GM12878 (cell line): ENCODE results near the gene CA10. TPM values are rescaled to one million over a fixed set of nuclear protein-coding genes. Genes with fewer than 3 reads are reported as not detected.

ENCODE experiments used
- ATAC-seq: fragments of 200-7000 bp; cut with Tn5 transposase; 3 replicates; pipeline ENCODE4 v1.9.1; 2020; ENCODE audit warnings: mild to moderate bottlenecking, moderate library complexity
- BruUV-seq: library from RNA; stranded (reverse); fragments of 400-500 nt; replicated peaks from 2 replicates; lab custom pipeline; 2021; lab: Mats Ljungman, UMichigan
- CTCF ChIA-PET: fragments of 300-600 bp; sonication (Branson Sonifier 250); formaldehyde crosslinking; extraction: SDS; loops from one replicate; lab custom pipeline; 2021; ENCODE audit warnings: inconsistent platforms; lab: Yijun Ruan, JAX
- POLR2A ChIA-PET: fragments of 350-600 bp; formaldehyde crosslinking; extraction: SDS; loops from one replicate; lab custom pipeline; 2021; ENCODE audit warnings: inconsistent platforms; lab: Charles Lee
- RAD21 ChIA-PET: fragments of 300-600 bp; sonication (Branson Sonifier 250); formaldehyde crosslinking; loops from one replicate; lab custom pipeline; 2023; ENCODE audit warnings: antibody characterized with exemption; ENCODE audit not compliant: unreplicated experiment; lab: Charles Lee
- SMC1A ChIA-PET: fragments of 300-600 bp; sonication (Branson Sonifier 250); formaldehyde crosslinking; loops from one replicate; lab custom pipeline; 2023; ENCODE audit not compliant: unreplicated experiment, uncharacterized antibody; lab: Charles Lee
- DNase-seq: peaks from one replicate; pipeline ENCODE4 v3.0.0-alpha.2; 2011; ENCODE audit warnings: low read depth, low spot score
- FAIRE-seq: peaks from 3 replicates; lab custom pipeline; 2011; peaks lifted over from hg19 to GRCh38; lab: Jason Lieb, UNC
- H2AFZ ChIP-seq: 2 replicates; pipeline ENCODE4 v1.6.0; 2011; ENCODE audit warnings: low read depth, low read length, control low read depth; ENCODE audit not compliant: control insufficient read depth
- H3K27ac ChIP-seq: 2 replicates; pipeline ENCODE4 v1.5.1; 2011; ENCODE audit warnings: control low read depth; ENCODE audit not compliant: control insufficient read depth, insufficient read depth
- H3K27me3 ChIP-seq, 2 experiments: replicated peaks in 1 of 2; 2 replicates each; pipeline versions ENCODE4 v1.6.0 to v1.6.1; 2011; ENCODE audit warnings: low read length in 1 of 2; ENCODE audit not compliant: control insufficient read depth in 2 of 2, insufficient read depth in 2 of 2
- H3K36me3 ChIP-seq, 2 experiments: 2 replicates each; pipeline ENCODE4 v1.5.1; 2011; ENCODE audit warnings: low read length in 1 of 2; ENCODE audit not compliant: control insufficient read depth in 2 of 2, insufficient read depth in 2 of 2
- H3K4me1 ChIP-seq: 2 replicates; pipeline ENCODE4 v1.6.1; 2011; ENCODE audit warnings: mild to moderate bottlenecking, low read length, moderate library complexity, mixed read lengths; ENCODE audit not compliant: control insufficient read depth, insufficient read depth
- H3K4me2 ChIP-seq: 2 replicates; pipeline ENCODE4 v1.6.0; 2011; ENCODE audit warnings: control low read depth; ENCODE audit not compliant: control insufficient read depth, insufficient read depth
- H3K4me3 ChIP-seq: fragments of 200-600 bp; sonication (generic); 2 replicates; pipeline ENCODE4 v1.5.1; 2016
- H3K79me2 ChIP-seq: 2 replicates; pipeline ENCODE4 v1.6.0; 2011; ENCODE audit warnings: low read length; ENCODE audit not compliant: control insufficient read depth, insufficient read depth
- H3K9ac ChIP-seq: 2 replicates; pipeline ENCODE4 v1.8.0; 2011; ENCODE audit warnings: low read length, control low read depth, mixed read lengths; ENCODE audit not compliant: control insufficient read depth, insufficient read depth
- H3K9me3 ChIP-seq: replicated peaks from 3 replicates; pipeline ENCODE4 v1.5.1; 2011; ENCODE audit warnings: mild to moderate bottlenecking, low read length; ENCODE audit not compliant: control insufficient read depth, insufficient read depth
- H4K20me1 ChIP-seq: 2 replicates; pipeline ENCODE4 v1.6.0; 2011; ENCODE audit not compliant: control insufficient read depth, insufficient read depth
- CBX5 ChIP-seq: sonication (generic); IDR thresholded peaks from 2 replicates; pipeline ENCODE4 v1.6.1; 2016; ENCODE audit warnings: low read depth, moderate library complexity, mild to moderate bottlenecking, inconsistent platforms
- FOS ChIP-seq: IDR thresholded peaks from 3 replicates; pipeline ENCODE4 v1.6.1; 2011; ENCODE audit warnings: borderline replicate concordance; ENCODE audit not compliant: insufficient read length; ENCODE audit errors: extremely low read depth
- GABPA ChIP-seq: IDR thresholded peaks from 2 replicates; pipeline ENCODE4 v1.6.1; 2014; ENCODE audit warnings: antibody characterized with exemption, low read depth, mild to moderate bottlenecking, inconsistent platforms
- GATAD2B ChIP-seq: fragments of 450-650 bp; conservative IDR thresholded peaks from 2 replicates; pipeline ENCODE4 v1.6.1; 2017; ENCODE audit warnings: low read depth, mild to moderate bottlenecking, moderate library complexity
- HCFC1 ChIP-seq: fragments of 150-350 bp; IDR thresholded peaks from 2 replicates; pipeline ENCODE4 v1.6.1; 2014; ENCODE audit warnings: low read length
- HSF1 ChIP-seq: fragments of 150-350 bp; IDR thresholded peaks from 2 replicates; pipeline ENCODE4 v1.6.1; 2014; ENCODE audit warnings: mild to moderate bottlenecking, low read depth, low read length
- MEF2B ChIP-seq: fragments of 450-650 bp; IDR thresholded peaks from 2 replicates; pipeline ENCODE4 v1.6.1; 2018; ENCODE audit warnings: mild to moderate bottlenecking, moderate library complexity; ENCODE audit not compliant: partially characterized antibody, poor library complexity, severe bottlenecking
- SMAD1 ChIP-seq: fragments of 450-650 bp; IDR thresholded peaks from 2 replicates; pipeline ENCODE4 v1.6.1; 2018; ENCODE audit warnings: mild to moderate bottlenecking, low read depth; ENCODE audit not compliant: partially characterized antibody
- TCF12 ChIP-seq: IDR thresholded peaks from 2 replicates; pipeline ENCODE4 v1.6.1; 2011; ENCODE audit warnings: low read depth, mild to moderate bottlenecking, low read length
- ZNF207 ChIP-seq: fragments of 450-650 bp; IDR thresholded peaks from 2 replicates; pipeline ENCODE4 v1.6.1; 2014; ENCODE audit warnings: antibody characterized with exemption, mild to moderate bottlenecking, borderline replicate concordance
- WGBS: methylation state at CpG from one replicate; pipeline ENCODE4 v1.1.6; 2016; ENCODE audit warnings: low lambda C conversion rate; ENCODE audit not compliant: insufficient replicate concordance, insufficient coverage; ENCODE audit errors: missing lambda C conversion rate; 5-methylcytosine and 5-hydroxymethylcytosine counted together
- in situ Hi-C: fragments of 300-500 bp; cut with MboI; formaldehyde crosslinking; loops from 9 replicates; pipeline ENCODE4 v1.14.3; 2018; ENCODE audit warnings: mixed read lengths
- intact Hi-C: fragments of 100-400 bp; cut with micrococcal nuclease; formaldehyde crosslinking; loops from one replicate; pipeline ENCODE4 v1.14.2; 2022; ENCODE audit not compliant: unreplicated experiment
- polyA plus RNA-seq, 11 experiments: library from polyadenylated mRNA; depleted of rRNA in 4 of 11; unstranded in 6 of 11; stranded (reverse) in 5 of 11; fragments of >200 nt; fragmentation: Nextera tagmentation in 4 of 11; fragmentation: Illumina TruSeq in 1 of 11; extraction: Ambion mirVana in 4 of 11; extraction: Trizol in 1 of 11; gene quantifications; 1 replicate in 1 of 11; 2 replicates in 10 of 11; pipeline versions ENCODE4 v1.2.1 to v1.2.3, GENCODE V29; 2011 to 2016; ENCODE audit warnings: inconsistent platforms in 2 of 11, missing spikeins in 2 of 11, low read depth in 1 of 11
- total RNA-seq, 4 experiments: library from RNA; depleted of rRNA in 3 of 4; stranded (reverse); fragments of >200 nt in 3 of 4; fragmentation: Illumina TruSeq in 1 of 4; extraction: Trizol in 1 of 4; gene quantifications; 2 replicates each; pipeline versions ENCODE4 v1.2.1 to v1.2.3, GENCODE V29; 2013 to 2021
- TF ChIP-seq, protein P1 (sequence below): fragments of 450-650 bp; IDR thresholded peaks from 2 replicates; pipeline ENCODE4 v1.6.1; 2016; ENCODE audit warnings: mild to moderate bottlenecking

CA10 gene
- total and polyA plus RNA-seq, 10 of the 15 experiments (the other 5 are each of a cell fraction or from before 2014, with no cell fraction given): not detected

GRCh38 chr17:52201767-52202519 lies 43.4 kb upstream of the CA10 start (continued):
- TF ChIP-seq SMAD1: no peak
- no peak for TF ChIP-seq ZNF207
- TF ChIP-seq TCF12: no peak
- no peak for TF ChIP-seq CBX5
- no peak for TF ChIP-seq HCFC1
- no peak for TF ChIP-seq HSF1
- TF ChIP-seq GATAD2B: no peak
- TF ChIP-seq GABPA: no peak
- no peak for TF ChIP-seq FOS

GRCh38 chr17:52191491-52191890 lies 33.0 kb upstream of the CA10 start:
- H3K27me3 ChIP-seq: no peaks in the 10 kb centered on the region
- ChIA-PET POLR2A (no interaction called here), RAD21 (no interaction called here), CTCF (no interaction called here), SMC1A (no interaction called here)
- H3K4me1 ChIP-seq: no peaks in the 10 kb centered on the region
- intact Hi-C loops: no loop called here
- no peaks in the 10 kb centered on the region for H3K9me3 ChIP-seq
- no peak overlapping the region for H3K9ac ChIP-seq
- H3K4me3 ChIP-seq: no peak overlapping the region
- ATAC-seq (no peak), FAIRE-seq (no peak), DNase-seq (no peak)
- 19% methylated on average over 2 of the region's 2 CpGs for WGBS
- H2AFZ ChIP-seq: no peak overlapping the region
- no TSS peak for BruUV-seq
- no peak for TF ChIP-seq MEF2B
- TF ChIP-seq, protein P1, sequence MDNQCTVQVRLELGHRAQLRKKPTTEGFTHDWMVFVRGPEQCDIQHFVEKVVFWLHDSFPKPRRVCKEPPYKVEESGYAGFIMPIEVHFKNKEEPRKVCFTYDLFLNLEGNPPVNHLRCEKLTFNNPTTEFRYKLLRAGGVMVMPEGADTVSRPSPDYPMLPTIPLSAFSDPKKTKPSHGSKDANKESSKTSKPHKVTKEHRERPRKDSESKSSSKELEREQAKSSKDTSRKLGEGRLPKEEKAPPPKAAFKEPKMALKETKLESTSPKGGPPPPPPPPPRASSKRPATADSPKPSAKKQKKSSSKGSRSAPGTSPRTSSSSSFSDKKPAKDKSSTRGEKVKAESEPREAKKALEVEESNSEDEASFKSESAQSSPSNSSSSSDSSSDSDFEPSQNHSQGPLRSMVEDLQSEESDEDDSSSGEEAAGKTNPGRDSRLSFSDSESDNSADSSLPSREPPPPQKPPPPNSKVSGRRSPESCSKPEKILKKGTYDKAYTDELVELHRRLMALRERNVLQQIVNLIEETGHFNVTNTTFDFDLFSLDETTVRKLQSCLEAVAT: no peak
- in situ Hi-C loops: no loop called here
- H3K79me2 ChIP-seq: no peaks in the 10 kb centered on the region
- no peak overlapping the region for H3K27ac ChIP-seq
- no peaks in the 10 kb centered on the region for H4K20me1 ChIP-seq
- H3K4me2 ChIP-seq: no peak overlapping the region
- H3K36me3 ChIP-seq: no peaks in the 10 kb centered on the region
